H1 (cell line): ENCODE results near the gene SLC41A1. TPM values are rescaled to one million over a fixed set of nuclear protein-coding genes. Genes with fewer than 3 reads are reported as not detected.

Experiments
- BCL11A ChIP-seq, 2 experiments: IDR thresholded peaks; one replicate each; pipeline ENCODE4 v1.6.1; 2011; ENCODE audit warnings: low read depth in 2 of 2, low read length in 2 of 2, mild to moderate bottlenecking in 2 of 2
- GABPA ChIP-seq: IDR thresholded peaks from 2 replicates; pipeline ENCODE4 v1.6.1; 2011; ENCODE audit warnings: mild to moderate bottlenecking, low read length, moderate library complexity, borderline replicate concordance; ENCODE audit not compliant: insufficient read depth
- KDM1A ChIP-seq: fragments of 200-600, 300-600 bp; sonication (generic); IDR thresholded peaks from 2 replicates; pipeline ENCODE4 v1.7.1; 2016; ENCODE audit warnings: mild to moderate bottlenecking, low read length, borderline replicate concordance
- KDM5A ChIP-seq: fragments of 200-600 bp; IDR thresholded peaks from 2 replicates; pipeline ENCODE4 v1.7.1; 2012; ENCODE audit warnings: mild to moderate bottlenecking, low read length, inconsistent platforms, mixed read lengths
- RAD21 ChIP-seq, 2 experiments: IDR thresholded peaks in 1 of 2; conservative IDR thresholded peaks in 1 of 2; 2 replicates each; pipeline ENCODE4 v1.6.1; 2011; ENCODE audit warnings: low read depth in 2 of 2, low read length in 2 of 2, improper control_type of control experiment in 1 of 2, inconsistent platforms in 1 of 2, mild to moderate bottlenecking in 1 of 2, moderate library complexity in 1 of 2
- RBBP5 ChIP-seq: IDR thresholded peaks from 2 replicates; pipeline ENCODE4 v1.7.1; 2012; ENCODE audit warnings: low read depth, mild to moderate bottlenecking, inconsistent platforms, low read length, moderate library complexity, borderline replicate concordance
- RNF2 ChIP-seq: fragments of 200-900, 300-1000 bp; sonication (generic); IDR thresholded peaks from 2 replicates; pipeline ENCODE4 v1.7.1; 2016; ENCODE audit warnings: borderline replicate concordance, low read depth, mild to moderate bottlenecking, antibody characterized with exemption, low read length; ENCODE audit not compliant: poor library complexity, severe bottlenecking; ENCODE audit errors: missing control alignments
- polyA plus RNA-seq, 7 experiments: library from polyadenylated mRNA; depleted of rRNA in 3 of 7; stranded (reverse) in 5 of 7; unstranded in 2 of 7; fragments of >200 nt in 5 of 7; fragments of 200-250 nt in 2 of 7; gene quantifications; 1 replicate in 5 of 7; 2 replicates in 1 of 7; 4 replicates in 1 of 7; pipeline versions ENCODE4 v1.2.1 to v1.2.3, GENCODE V29; 2011 to 2013; ENCODE audit warnings: missing spikeins in 2 of 7, mixed read lengths in 2 of 7
- total RNA-seq: library from RNA; stranded (reverse); fragmentation: NEBNext Ultra II Directional; extraction: Animal tissue kit (Norgen Biotek cat#: 25700); gene quantifications from 2 replicates; pipeline ENCODE4 v1.2.1, GENCODE V29; 2021
- TF ChIP-seq, protein P1 (sequence below): fragments of 300-600 bp; sonication (generic); IDR thresholded peaks from 2 replicates; pipeline ENCODE4 v1.7.1; 2012; ENCODE audit warnings: low read length, moderate library complexity, mild to moderate bottlenecking, inconsistent platforms; ENCODE audit not compliant: insufficient replicate concordance

SLC41A1 gene
- total and polyA plus RNA-seq, 2 of the 8 experiments (the other 6 are each of a cell fraction or from before 2014, with no cell fraction given) = 41.2 to 42.3 TPM

DNA sequence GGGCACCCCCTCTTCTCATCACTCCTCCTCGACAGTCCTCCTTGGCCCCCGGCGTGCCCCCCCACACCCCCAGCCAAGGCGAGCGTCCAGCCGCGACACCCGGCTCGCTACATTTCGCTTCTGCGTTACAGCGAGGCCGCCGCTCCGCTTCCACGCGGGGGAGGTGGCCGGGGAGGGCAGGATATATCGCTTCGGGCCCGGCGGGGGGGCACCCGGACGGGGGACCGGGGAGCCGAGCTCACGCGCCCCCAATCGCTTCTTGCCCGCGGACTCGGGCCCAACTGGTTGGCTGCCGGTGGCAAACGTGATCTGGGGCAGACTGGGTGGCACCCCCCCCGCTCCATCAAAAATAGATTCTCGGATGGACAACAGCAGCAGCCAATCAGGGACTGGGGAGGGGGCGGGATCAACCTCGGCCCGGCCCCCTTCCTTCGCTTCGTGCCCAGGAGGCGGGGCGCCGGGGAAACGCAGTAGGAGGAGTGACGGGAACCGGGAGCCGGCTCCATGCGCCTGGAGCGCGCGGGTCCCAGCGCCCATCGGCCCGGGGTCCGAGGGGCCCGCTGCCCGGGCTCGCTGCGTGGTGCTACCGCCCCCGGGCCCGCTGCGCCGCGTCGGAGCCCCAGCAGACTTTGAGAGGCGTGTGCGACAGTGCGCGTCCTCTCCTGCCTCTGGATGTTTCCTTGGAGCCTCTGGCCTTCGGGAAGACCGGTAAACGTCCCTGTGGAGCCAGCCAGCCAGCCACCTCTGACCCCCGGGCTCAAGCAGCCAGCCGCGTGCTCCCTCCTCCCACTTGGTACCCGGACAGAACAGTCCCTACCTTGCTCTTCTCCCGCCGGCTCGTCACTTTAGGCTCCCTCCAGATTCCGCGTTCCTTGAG is at the start of gene SLC41A1 (continued):
- TF ChIP-seq, protein P1, sequence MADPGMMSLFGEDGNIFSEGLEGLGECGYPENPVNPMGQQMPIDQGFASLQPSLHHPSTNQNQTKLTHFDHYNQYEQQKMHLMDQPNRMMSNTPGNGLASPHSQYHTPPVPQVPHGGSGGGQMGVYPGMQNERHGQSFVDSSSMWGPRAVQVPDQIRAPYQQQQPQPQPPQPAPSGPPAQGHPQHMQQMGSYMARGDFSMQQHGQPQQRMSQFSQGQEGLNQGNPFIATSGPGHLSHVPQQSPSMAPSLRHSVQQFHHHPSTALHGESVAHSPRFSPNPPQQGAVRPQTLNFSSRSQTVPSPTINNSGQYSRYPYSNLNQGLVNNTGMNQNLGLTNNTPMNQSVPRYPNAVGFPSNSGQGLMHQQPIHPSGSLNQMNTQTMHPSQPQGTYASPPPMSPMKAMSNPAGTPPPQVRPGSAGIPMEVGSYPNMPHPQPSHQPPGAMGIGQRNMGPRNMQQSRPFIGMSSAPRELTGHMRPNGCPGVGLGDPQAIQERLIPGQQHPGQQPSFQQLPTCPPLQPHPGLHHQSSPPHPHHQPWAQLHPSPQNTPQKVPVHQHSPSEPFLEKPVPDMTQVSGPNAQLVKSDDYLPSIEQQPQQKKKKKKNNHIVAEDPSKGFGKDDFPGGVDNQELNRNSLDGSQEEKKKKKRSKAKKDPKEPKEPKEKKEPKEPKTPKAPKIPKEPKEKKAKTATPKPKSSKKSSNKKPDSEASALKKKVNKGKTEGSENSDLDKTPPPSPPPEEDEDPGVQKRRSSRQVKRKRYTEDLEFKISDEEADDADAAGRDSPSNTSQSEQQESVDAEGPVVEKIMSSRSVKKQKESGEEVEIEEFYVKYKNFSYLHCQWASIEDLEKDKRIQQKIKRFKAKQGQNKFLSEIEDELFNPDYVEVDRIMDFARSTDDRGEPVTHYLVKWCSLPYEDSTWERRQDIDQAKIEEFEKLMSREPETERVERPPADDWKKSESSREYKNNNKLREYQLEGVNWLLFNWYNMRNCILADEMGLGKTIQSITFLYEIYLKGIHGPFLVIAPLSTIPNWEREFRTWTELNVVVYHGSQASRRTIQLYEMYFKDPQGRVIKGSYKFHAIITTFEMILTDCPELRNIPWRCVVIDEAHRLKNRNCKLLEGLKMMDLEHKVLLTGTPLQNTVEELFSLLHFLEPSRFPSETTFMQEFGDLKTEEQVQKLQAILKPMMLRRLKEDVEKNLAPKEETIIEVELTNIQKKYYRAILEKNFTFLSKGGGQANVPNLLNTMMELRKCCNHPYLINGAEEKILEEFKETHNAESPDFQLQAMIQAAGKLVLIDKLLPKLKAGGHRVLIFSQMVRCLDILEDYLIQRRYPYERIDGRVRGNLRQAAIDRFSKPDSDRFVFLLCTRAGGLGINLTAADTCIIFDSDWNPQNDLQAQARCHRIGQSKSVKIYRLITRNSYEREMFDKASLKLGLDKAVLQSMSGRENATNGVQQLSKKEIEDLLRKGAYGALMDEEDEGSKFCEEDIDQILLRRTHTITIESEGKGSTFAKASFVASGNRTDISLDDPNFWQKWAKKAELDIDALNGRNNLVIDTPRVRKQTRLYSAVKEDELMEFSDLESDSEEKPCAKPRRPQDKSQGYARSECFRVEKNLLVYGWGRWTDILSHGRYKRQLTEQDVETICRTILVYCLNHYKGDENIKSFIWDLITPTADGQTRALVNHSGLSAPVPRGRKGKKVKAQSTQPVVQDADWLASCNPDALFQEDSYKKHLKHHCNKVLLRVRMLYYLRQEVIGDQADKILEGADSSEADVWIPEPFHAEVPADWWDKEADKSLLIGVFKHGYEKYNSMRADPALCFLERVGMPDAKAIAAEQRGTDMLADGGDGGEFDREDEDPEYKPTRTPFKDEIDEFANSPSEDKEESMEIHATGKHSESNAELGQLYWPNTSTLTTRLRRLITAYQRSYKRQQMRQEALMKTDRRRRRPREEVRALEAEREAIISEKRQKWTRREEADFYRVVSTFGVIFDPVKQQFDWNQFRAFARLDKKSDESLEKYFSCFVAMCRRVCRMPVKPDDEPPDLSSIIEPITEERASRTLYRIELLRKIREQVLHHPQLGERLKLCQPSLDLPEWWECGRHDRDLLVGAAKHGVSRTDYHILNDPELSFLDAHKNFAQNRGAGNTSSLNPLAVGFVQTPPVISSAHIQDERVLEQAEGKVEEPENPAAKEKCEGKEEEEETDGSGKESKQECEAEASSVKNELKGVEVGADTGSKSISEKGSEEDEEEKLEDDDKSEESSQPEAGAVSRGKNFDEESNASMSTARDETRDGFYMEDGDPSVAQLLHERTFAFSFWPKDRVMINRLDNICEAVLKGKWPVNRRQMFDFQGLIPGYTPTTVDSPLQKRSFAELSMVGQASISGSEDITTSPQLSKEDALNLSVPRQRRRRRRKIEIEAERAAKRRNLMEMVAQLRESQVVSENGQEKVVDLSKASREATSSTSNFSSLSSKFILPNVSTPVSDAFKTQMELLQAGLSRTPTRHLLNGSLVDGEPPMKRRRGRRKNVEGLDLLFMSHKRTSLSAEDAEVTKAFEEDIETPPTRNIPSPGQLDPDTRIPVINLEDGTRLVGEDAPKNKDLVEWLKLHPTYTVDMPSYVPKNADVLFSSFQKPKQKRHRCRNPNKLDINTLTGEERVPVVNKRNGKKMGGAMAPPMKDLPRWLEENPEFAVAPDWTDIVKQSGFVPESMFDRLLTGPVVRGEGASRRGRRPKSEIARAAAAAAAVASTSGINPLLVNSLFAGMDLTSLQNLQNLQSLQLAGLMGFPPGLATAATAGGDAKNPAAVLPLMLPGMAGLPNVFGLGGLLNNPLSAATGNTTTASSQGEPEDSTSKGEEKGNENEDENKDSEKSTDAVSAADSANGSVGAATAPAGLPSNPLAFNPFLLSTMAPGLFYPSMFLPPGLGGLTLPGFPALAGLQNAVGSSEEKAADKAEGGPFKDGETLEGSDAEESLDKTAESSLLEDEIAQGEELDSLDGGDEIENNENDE = no peak
- TF ChIP-seq KDM1A = no peak
- TF ChIP-seq GABPA = no peak
- TF ChIP-seq RNF2 = no peak
- no peak for TF ChIP-seq KDM5A
- TF ChIP-seq RBBP5 = peak; percentile 48; the same call in 1 of the 2 replicates
- no peak for TF ChIP-seq RAD21 (IDR thresholded peaks at IDR 0.05 in 1 of 2, conservative IDR thresholded peaks at IDR 0.05 in 1 of 2; ENCODE audit: low read depth in 2 of 2, low read length in 2 of 2)
- TF ChIP-seq BCL11A (IDR thresholded peaks at IDR 0.05; ENCODE audit: low read depth in 2 of 2, low read length in 2 of 2) = no peak
